Measurements from ENCODE around the gene ETNK1. TPM values are rescaled to one million over a fixed set of nuclear protein-coding genes. Genes with fewer than 3 reads are reported as not detected.

The ETNK1 gene
- total RNA-seq, 2 experiments from 2014 or later = 54.9 to 55.2 TPM

GRCh38 chr12:22733756-22734155, 108.8 kb downstream of the ETNK1 start:
- DNase-seq (no peak), ATAC-seq (no peak)
- Mint-ChIP-seq H3K4me3 (no peak overlapping the region), H3K36me3 (ENCODE audit: low read depth) (no peaks in the 10 kb centered on the region), H3K27me3 (peaks cover 4% of the 10 kb centered on the region), H3K27ac (no peak overlapping the region), H3K4me1 (ENCODE audit: low read depth) (no peaks in the 10 kb centered on the region), H3K9me3 (no peaks in the 10 kb centered on the region)
- CTCF ChIA-PET = no interaction called here
- intact Hi-C loops (cut with micrococcal nuclease) = no loop called here
- TF ChIP-seq CTCF (IDR thresholded peaks at IDR 0.05) = no peak
- POLR2A ChIA-PET = no interaction called here

- Mint-ChIP-seq H3K27ac (no peak overlapping the region), H3K9me3 (no peaks in the 10 kb centered on the region), H3K4me1 (ENCODE audit: low read depth) (no peaks in the 10 kb centered on the region), H3K36me3 (ENCODE audit: low read depth) (no peaks in the 10 kb centered on the region), H3K4me3 (no peak overlapping the region), H3K27me3 (no peaks in the 10 kb centered on the region)
- ChIA-PET CTCF (interaction anchor here (0.7 kb wide), 1 partner anchor 79 kb away, joined by 3 read pairs; no protein-coding TSS in a partner anchor), POLR2A (no interaction called here)
- no peak for DNase-seq
- ATAC-seq = no peak
- intact Hi-C loops (cut with micrococcal nuclease) = no loop called here
- no peak for TF ChIP-seq CTCF (IDR thresholded peaks at IDR 0.05)
Measured at GRCh38 chr12:22738945-22739344, 114.0 kb downstream of the ETNK1 start.

Other genes with a start within 250 kb of the ETNK1 start
- 10 to 100 TPM; 32.4 to 34.1 TPM for gene C2CD5, start 80.6 kb upstream of the ETNK1 start, total RNA-seq